GM19397 (cell line): ENCODE data around the gene OR51V1.
"Not testable (repeated sequence)": the region's sequence is repeated elsewhere in the genome, so short reads cannot be mapped to it uniquely, and the experiment has no call there.

Experiments
- ATAC-seq: cut with Tn5 transposase; IDR thresholded peaks from one replicate; pipeline ENCODE4 v1.9.1; 2021; ENCODE audit warnings: mild to moderate bottlenecking, moderate library complexity; ENCODE audit not compliant: unreplicated experiment

OR51V1 gene

GRCh38 chr11:5174934-5175333 is 25.5 kb downstream of the OR51V1 start:
- no peak for ATAC-seq

- no peak for ATAC-seq
These were observed 28.6 kb downstream of the OR51V1 start for GRCh38 chr11:5171856-5172255.

GRCh38 chr11:5165898-5166297 is 34.6 kb downstream of the OR51V1 start:
- not testable (repeated sequence) for ATAC-seq

GRCh38 chr11:5164807-5165206 is 35.7 kb downstream of the OR51V1 start:
- ATAC-seq: not testable (repeated sequence)

DNA sequence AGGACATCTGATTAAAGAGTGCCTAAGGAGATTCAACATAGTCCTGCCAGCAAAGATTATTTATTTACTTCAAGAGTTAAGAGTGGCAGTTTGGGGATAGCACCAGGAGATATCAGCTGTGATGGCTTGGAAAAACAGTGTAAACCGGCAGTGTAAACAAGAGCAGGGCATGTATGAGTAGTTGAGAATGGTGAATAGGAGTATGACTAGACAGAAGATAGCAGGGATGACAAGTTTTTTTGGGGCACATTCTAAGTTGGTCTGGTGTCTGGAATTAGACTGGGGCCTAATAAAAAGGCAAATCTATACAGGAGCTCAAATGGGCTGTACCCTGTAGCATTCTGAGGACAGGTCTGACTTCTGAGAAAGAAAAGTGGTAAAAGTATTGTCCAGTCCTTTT is 39.4 kb downstream of the OR51V1 start:
- ATAC-seq: not testable (repeated sequence)

DNA sequence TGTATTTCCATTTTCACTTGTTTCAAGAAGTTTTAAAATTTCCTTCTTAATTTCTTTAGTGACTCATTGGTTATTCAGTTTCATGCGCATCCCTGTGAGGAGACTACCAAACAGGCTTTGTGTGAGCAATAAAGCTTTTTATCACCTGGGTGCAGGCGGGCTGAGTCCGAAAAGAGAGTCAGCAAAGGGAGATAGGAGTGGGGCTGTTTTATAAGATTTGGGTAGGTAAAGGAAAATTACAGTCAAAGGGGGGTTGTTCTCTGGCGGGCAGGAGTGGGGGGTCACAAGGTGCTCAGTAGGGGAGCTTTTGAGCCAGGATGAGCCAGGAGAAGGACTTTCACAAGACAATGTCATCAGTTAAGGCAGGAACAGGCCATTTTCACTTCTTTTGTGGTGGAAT is 40.3 kb downstream of the OR51V1 start:
- ATAC-seq: not testable (repeated sequence)

- no peak for ATAC-seq
These were observed 40.7 kb downstream of the OR51V1 start for GRCh38 chr11:5159806-5160205.

- no peak for ATAC-seq
These were observed 45.8 kb downstream of the OR51V1 start, which contains the start of gene OR52A1 for GRCh38 chr11:5154657-5155056. Gene OR52A1, minus strand, starts transcription at chr11:5154757. Its CDS starts 2,388 bp downstream, at chr11:5152369.

GRCh38 chr11:5153574-5154431 is 46.7 kb downstream of the OR51V1 start:
- no peak for ATAC-seq

DNA sequence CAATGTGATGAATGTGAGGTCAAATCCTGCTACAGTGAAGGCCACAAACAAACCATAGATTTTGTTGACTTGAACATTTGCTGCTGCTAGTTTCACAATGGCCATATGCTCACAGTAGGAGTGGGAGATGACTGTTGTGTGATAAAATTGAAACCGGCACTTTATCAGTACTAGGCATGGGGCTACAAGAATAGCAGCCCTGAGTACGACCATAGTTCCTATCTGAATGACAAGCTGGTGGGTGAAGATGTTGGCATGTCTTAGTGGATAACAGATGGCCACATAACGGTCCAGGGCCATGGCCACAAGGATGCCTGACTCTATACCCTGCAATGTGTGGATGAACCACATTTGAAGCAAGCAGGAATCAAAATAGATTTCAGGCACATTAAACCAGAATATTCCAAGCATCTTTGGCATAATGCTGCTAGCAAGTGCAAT is 48.7 kb downstream of the OR51V1 start:
- ATAC-seq: no peak
